Measurements from ENCODE around the gene KDM2B.
"Not testable (repeated sequence)": the region's sequence is repeated elsewhere in the genome, so short reads cannot be mapped to it uniquely, and the experiment has no call there.

Gene KDM2B

DNA sequence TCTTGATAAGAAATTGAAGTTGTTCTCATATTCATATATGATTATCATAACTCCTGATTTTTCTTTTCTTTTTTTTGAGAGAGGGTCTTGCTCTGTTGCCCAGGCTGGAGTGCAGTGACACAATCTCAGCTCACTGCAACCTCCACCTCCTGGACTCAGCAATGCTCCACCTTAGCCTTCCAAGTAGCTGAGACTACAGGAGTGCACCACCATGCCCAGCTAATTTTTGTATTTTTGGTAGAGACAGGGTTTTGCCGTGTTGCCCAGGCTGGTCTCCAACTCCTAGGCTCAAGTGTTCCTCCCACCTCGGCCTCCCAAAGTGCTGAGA is 2.5 kb upstream of the KDM2B start:
- FAIRE-seq: not testable (repeated sequence)

GRCh38 chr12:121582583-121583333 is 1.9 kb upstream of the KDM2B start:
- FAIRE-seq: no peak

GRCh38 chr12:121581686-121582429 is 1.0 kb upstream of the KDM2B start:
- no peak for FAIRE-seq

DNA sequence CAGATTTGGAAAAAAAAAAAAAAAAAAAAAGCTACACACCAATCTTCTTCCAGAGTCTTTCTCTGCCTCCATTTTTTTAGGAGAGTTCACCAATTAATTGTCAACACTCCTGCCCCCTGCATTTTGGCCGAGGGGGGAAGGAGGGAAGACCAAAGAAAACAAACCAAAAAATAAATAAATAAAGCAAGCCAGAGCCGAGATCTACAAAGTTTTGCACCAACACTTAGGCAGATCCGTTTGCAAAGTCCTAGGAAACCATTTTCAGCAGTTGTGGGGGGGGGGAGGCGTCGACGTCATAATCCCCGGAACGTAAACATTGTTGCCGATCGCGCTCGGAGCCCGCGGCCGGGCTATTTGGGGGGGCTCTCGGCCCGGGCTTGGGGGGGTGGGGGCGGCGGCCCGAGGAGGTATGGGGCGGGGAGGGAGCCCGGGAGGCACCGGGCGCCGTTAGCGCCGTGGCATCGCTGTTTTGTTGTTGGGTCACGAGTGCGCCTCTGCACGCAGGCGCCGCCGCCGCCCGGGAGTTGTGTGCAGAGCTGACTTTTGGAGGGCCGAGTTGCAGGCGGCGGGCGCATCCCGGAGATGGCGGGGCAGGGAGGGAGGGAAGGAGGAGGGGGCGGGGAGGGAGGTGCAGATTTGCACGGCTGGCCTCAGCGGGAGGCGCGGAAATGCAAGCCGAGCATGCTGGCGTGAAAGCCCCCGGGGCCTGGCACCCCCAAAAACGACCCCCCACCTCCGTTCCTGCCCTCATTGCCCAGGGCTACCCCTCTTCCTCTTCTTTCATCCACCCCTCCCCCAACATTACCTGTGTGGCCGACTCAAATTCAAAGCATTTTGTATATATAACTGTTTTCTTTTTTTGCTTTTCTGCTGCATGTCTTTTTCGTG is 598 bp downstream of the KDM2B start:
- FAIRE-seq: no peak

- FAIRE-seq: no peak
Observed at GRCh38 chr12:121579190-121579791, 1.5 kb downstream of the KDM2B start.

DNA sequence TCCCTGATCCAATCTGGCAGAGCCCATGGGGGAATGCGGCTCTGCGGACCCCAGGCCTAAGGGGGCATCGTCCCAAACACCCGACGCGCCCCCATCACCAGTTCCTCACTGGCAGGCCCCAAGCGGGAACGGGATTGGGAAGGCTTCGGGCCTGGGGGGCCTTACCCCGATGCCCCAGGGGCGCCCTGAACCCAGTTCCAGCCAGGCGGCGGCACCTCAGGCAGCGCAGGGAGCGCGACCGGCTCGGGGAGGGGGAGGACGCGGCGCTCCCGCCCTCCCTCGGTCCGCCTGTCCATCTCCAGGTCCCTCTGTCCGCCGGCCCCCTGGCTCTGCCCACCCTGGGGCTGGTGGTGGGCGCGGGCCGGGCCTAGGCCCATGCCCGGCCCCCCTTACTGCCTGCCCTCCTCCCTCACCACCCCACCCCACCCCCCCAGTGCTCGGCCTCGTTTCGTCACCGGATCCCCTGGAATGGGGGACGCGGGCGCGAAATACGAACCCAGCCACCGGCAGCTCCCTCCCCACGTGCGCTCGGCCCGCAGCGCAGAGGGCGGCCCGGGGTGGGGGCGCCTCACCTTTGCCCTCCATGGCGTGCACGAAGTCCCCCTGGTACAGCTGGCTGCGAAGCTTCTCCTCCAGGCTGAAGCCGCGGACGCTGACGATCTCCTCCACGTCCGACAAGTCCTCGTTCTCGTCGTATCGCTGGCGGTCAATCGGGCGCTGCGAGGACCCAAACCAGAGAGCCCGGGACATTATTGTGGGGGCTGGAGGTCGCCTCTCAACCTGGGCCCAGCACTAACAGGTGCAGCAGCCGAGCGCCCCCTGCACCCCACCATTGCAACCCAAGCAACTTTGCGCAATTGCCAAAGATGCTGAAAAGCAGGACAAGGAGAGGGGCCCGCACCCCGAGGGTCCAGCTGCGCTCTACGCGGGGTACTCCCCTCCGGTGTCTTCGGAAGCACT is 2.3 kb downstream of the KDM2B start:
- FAIRE-seq: no peak

DNA sequence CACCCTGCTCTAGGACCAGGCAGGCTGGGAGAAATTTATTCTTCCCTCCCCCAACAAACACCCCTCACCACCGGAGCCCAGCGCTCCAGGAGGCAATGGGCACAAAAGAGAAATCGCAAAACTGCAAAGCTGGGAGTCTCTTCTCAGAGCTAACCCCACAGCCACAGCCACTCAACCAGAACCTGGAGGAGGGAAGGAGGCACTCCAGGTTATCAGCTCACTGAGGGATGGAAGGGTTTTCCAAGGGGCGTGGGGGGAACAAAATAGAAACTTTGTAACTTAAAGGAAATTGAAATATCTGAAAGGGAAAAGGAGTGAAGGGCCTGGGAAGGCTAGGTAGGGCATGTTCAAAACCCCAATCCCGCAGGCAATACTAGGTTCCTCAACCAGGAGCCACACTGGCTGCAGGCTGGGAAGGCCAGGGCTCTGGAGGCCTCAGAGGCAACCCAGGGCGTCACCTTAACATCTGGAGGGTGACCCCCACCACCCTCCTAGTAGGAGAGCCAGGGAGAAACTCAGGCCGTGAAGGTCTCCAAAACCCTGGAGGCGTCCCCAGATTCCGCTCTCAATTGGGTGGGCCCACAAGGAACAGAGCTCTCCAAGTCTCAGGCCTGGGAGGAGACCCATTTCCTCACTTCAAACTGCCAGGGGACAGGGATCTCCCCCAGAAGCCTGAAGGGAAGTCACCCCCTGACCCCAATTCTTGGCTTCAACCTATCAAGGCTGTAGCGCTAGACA is 3.2 kb downstream of the KDM2B start:
- FAIRE-seq: no peak

DNA sequence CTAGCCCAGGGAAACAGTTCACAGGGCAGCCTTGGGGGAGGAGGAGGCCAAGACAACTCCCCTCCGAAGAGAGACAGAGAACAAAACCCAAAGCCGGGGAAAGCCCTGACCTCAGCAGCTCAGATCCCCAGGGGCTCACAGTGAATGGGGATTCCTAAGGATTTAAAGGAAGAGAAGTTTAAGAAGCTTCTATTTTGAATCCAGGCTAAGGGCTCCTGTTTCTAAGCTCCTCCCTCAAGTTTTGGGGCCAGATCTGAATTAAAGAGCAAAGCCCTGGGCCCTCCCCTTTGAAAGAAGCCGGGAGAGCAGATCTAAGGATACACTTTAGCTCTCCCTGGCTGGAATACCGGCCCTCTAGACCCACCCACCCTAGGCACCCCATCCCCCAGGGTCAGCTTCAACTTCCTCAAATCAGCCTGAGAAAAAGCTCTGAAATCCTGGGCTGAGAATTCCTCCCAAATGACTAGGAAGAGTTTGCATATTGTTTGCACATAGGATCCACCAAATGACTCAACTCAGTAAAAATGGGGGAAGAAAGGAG is 3.9 kb downstream of the KDM2B start:
- FAIRE-seq: no peak

GRCh38 chr12:121575952-121576625 is 4.7 kb downstream of the KDM2B start:
- no peak for FAIRE-seq

DNA sequence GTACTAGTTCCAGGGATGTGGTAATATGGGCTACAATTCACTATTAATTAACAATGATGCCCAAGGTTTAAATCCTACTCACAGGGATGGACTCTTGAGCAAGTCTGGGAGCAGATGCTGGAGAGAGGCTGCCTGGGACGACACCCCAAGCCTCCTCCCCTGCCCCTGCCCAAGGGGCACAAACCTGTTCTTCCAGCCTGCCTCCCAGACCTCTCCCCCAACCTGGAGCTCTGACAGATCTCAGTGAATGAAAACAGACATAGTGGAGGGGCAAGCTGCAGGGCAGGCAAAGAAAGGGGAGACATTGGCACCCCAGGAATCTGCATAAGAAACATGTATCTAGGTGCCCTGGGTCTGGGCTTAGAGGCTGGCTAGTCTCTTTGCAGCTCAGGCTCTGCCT is 5.8 kb downstream of the KDM2B start:
- no peak for FAIRE-seq

DNA sequence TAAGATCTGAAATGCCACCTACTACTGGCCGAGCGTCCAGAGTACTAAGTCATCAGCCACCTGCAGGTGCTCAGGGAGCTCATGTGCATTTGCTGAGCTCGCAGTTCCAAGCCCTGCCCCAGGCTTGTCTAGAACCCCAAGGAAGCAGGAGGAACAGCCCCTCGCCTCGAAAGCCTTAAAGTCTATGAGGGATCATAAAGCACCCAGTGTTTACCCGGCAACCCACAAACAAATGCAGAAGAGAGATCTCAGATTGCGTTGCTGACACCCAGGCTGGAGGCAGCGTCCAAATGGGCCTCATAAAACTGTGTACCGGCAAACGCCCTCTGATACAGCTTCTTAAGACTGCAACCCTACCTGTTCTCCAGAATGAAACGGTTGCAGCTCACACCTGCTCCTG is 6.8 kb downstream of the KDM2B start:
- no peak for FAIRE-seq

GRCh38 chr12:121571920-121572319 is 8.9 kb downstream of the KDM2B start:
- no peak for FAIRE-seq

DNA sequence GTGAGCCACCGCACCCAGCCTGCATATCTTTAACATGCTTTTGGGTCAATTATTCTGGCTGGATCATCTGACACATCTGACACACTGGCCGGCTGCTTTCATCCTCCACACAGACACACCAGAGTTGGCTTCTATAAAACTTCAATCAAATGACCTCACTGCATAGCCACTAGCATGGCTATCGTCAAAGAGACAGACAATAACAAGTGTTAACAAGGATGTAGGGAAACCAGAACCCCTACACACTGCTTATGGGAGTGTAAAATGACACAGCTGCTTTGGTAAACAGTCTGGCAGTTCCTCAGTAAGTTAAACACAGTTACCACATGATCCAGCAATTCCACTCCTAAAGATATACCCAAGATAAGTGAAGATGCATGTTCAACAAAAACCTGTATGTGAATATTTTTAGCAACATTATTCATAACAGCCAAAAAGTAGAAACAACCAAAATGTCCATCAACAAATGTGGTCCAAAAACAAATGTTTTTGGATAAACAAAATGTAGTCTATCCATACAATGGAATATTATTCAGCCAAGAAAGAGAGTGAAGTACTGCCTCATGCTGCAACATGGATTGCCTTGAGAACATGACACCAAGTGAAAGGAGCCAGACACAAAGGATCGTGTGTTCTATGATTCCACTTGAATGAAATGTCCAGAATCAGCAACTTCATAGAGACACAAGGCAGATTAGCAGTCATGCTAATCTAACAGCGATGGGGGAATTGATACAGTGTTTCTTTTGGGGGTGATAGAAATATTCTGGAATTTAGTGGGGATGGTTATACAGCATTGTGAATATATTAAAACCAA is 10.1 kb downstream of the KDM2B start:
- no peak for FAIRE-seq

DNA sequence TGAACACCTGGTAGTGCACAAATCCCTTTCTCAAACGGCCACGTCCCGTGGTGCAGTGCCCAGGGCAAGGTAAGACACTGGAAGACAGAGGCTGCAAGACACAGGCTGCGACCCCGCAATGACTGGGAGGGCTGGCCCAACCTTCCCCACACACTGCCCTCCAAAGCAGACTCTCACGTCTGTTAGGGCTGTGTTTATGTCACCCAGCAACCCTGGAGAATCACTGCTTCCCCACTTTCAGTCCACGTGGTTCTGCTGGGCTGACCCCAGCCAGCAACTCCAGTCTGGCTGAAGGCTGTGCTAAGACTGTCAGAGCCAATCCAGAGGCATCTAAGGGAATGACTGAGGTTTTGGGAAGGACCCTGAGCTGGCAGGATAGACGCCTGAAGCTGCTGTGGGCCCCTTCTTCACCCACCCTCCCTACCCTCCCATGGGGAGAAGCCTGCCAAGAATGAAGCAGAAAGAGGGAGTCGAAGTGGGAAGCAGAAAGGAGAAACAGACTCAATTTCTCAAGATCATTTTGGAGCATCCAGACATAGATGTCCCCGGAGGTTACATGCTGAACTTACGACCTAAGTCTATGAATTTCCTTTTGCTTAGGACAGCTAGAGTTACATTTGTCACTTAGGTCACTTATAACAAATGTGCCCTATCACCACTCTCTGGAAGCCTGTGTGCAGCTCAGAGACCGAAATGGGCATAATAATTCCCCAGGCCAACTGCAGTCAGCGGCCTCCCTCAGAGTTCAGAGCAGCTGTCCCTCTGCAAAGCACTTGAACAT is 11.7 kb downstream of the KDM2B start:
- no peak for FAIRE-seq

GRCh38 chr12:121568518-121568917 is 12.3 kb downstream of the KDM2B start:
- FAIRE-seq: no peak

DNA sequence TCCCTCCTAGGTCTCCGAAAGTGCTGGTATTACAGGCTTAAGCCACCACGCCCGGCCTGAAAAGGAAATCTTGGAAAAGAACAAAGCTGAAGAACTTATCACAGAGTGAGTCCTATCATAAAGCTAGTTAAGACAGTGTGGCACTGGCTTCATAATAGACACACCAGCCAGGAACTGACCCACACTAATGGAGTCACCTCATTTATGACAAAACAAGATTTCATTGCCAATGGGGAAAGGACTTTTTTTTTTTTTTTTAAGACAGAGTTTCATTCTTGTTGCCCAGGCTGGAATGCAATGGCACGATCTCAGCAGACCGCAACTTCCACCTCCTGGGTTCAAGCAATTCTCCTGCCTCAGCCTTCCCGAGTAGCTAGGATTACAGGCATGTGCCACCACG is 15.7 kb downstream of the KDM2B start:
- no peak for FAIRE-seq

DNA sequence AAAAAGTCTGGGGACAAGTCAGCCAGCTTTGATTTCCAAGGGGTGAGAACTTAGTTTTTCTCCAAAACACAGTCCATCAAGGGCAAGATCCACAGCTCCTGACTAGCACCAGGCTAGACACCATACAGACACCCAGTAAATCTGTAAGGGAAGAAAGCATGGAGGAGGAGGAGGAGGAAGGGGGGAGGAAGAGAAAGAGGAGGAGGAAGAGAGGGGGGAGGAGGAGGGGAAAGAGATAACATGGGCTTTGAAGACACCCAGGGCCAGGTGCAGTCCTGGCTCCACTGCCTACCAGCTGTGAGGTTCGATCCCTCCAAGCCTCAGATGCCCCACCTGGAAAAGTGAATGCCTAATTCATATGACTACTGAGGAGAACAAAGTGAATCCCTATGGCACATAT is 18.3 kb downstream of the KDM2B start:
- FAIRE-seq: no peak

- FAIRE-seq: no peak
Observed at GRCh38 chr12:121561009-121561395, 19.8 kb downstream of the KDM2B start.

Data from TTC549 (cell line).